Measurements from ENCODE around the gene ALK.

- TF ChIP-seq POLR2A (IDR thresholded peaks at IDR 0.05) = no peak
- no peak for TF ChIP-seq CTCF (IDR thresholded peaks at IDR 0.05)
These were observed 282.7 kb downstream of the ALK start for GRCh38 chr2:29638641-29639040.
